ENCODE results near the gene DYSF.

The DYSF gene

GRCh38 chr2:71530211-71530610 is 76.8 kb downstream of the DYSF start:
- no peak for DNase-seq (ENCODE audit: low read depth)

- DNase-seq (ENCODE audit: low read depth), result no peak
These were observed 77.4 kb downstream of the DYSF start for GRCh38 chr2:71530641-71531332.

- no peak for DNase-seq (ENCODE audit: low read depth)
These were observed 78.2 kb downstream of the DYSF start for GRCh38 chr2:71531522-71532047.

- no peak for DNase-seq (ENCODE audit: low read depth)
These were observed 79.0 kb downstream of the DYSF start for GRCh38 chr2:71532327-71532726.

GRCh38 chr2:71534201-71534600 is 80.8 kb downstream of the DYSF start:
- no peak for DNase-seq (ENCODE audit: low read depth)

- no peak for DNase-seq (ENCODE audit: low read depth)
These were observed 81.5 kb downstream of the DYSF start for GRCh38 chr2:71534826-71535225.

- DNase-seq (ENCODE audit: low read depth), result no peak
These were observed 82.2 kb downstream of the DYSF start for GRCh38 chr2:71535526-71535925.

- no peak for DNase-seq (ENCODE audit: low read depth)
These were observed 82.9 kb downstream of the DYSF start for GRCh38 chr2:71536226-71536671.

GRCh38 chr2:71538241-71538640 is 84.9 kb downstream of the DYSF start:
- no peak for DNase-seq (ENCODE audit: low read depth)

GRCh38 chr2:71538656-71539265 is 85.4 kb downstream of the DYSF start:
- DNase-seq (ENCODE audit: low read depth), result no peak

- no peak for DNase-seq (ENCODE audit: low read depth)
These were observed 87.5 kb downstream of the DYSF start for GRCh38 chr2:71540818-71541217.

- no peak for DNase-seq (ENCODE audit: low read depth)
These were observed 91.7 kb downstream of the DYSF start for GRCh38 chr2:71544919-71545571.

- peak; percentile 15 for DNase-seq (ENCODE audit: low read depth)
These were observed 92.4 kb downstream of the DYSF start for GRCh38 chr2:71545572-71546274.

- DNase-seq (ENCODE audit: low read depth), result no peak
These were observed 92.9 kb downstream of the DYSF start for GRCh38 chr2:71546275-71546638.

- DNase-seq (ENCODE audit: low read depth), result no peak
These were observed 93.5 kb downstream of the DYSF start for GRCh38 chr2:71546777-71547281.

- DNase-seq (ENCODE audit: low read depth), result no peak
These were observed 94.4 kb downstream of the DYSF start for GRCh38 chr2:71547616-71548285.

- DNase-seq (ENCODE audit: low read depth), result peak; percentile 34
These were observed 95.5 kb downstream of the DYSF start for GRCh38 chr2:71548646-71549425.

GRCh38 chr2:71550801-71551630 is 97.7 kb downstream of the DYSF start:
- no peak for DNase-seq (ENCODE audit: low read depth)

GRCh38 chr2:71551631-71551915 is 98.2 kb downstream of the DYSF start:
- DNase-seq (ENCODE audit: low read depth), result no peak

GRCh38 chr2:71552356-71552755 is 99.0 kb downstream of the DYSF start:
- DNase-seq (ENCODE audit: low read depth), result no peak

Data from T follicular helper cell (primary cell).